Sigmoid colon (tissue), 7 donors: ENCODE results near the gene AP4E1. TPM values are rescaled to one million over a fixed set of nuclear protein-coding genes. Genes with fewer than 3 reads are reported as not detected.

Experiments
- DNase-seq: peaks from one replicate; pipeline ENCODE4 v3.0.0-alpha.2; 2019
- H3K27ac ChIP-seq, 4 donors: fragments of 200-600 bp; sonication (generic); one replicate each; pipeline ENCODE4 v1.5.1; 2016 to 2019; ENCODE audit warnings: mild to moderate bottlenecking in 1 of 4
- H3K27me3 ChIP-seq, 3 donors: fragments of 200-600 bp; sonication (generic); one replicate each; pipeline ENCODE4 v1.5.1; 2019; ENCODE audit warnings: mild to moderate bottlenecking in 1 of 3
- H3K36me3 ChIP-seq, 4 donors: fragments of 200-600 bp; sonication (generic); one replicate each; pipeline ENCODE4 v1.5.1; 2016 to 2019
- H3K4me1 ChIP-seq, 4 donors: fragments of 200-600 bp; sonication (generic); one replicate each; pipeline ENCODE4 v1.5.1; 2017 to 2019
- H3K4me3 ChIP-seq, 4 donors: fragments of 200-600 bp; sonication (generic); one replicate each; pipeline ENCODE4 v1.5.1; 2017 to 2019; ENCODE audit warnings: mild to moderate bottlenecking in 2 of 4, moderate library complexity in 1 of 4
- H3K9me3 ChIP-seq, 4 donors: fragments of 200-600 bp in 3 of 4; sonication (generic) in 3 of 4; one replicate each; pipeline versions ENCODE4 v1.5.1 to v1.6.1; 2013 to 2019
- EP300 ChIP-seq, 4 donors: sonication (generic); formaldehyde crosslinking; IDR thresholded peaks; one replicate each; pipeline ENCODE4 v1.6.1; 2017; ENCODE audit warnings: antibody characterized with exemption in 4 of 4
- POLR2A ChIP-seq, 2 donors: fragments of 450-650 bp; IDR thresholded peaks; one replicate each; pipeline ENCODE4 v1.6.1; 2016; ENCODE audit warnings: antibody characterized with exemption in 2 of 2, mild to moderate bottlenecking in 2 of 2, moderate library complexity in 2 of 2
- POLR2AphosphoS5 ChIP-seq, 4 donors: sonication (generic); formaldehyde crosslinking; IDR thresholded peaks; one replicate each; pipeline ENCODE4 v1.6.1; 2017; ENCODE audit warnings: antibody characterized with exemption in 4 of 4
- WGBS, 2 donors: extraction: QIAGEN DNeasy Blood & Tissue Kit; methylation state at CpG; one replicate each; pipeline ENCODE4 v1.1.7; 2013; 5-methylcytosine and 5-hydroxymethylcytosine counted together
- intact Hi-C: fragments of 100-400 bp; cut with DNase I; formaldehyde crosslinking; loops from one replicate; pipeline ENCODE4 v1.15.1; 2023
- polyA plus RNA-seq, 3 donors: library from polyadenylated mRNA; stranded (reverse); fragments of 200-250 nt; gene quantifications; one replicate each; pipeline ENCODE4 v1.2.3, GENCODE V29; 2013
- total RNA-seq, 4 donors: library from RNA; depleted of rRNA; stranded (reverse); fragments of >200 nt; gene quantifications; one replicate each; pipeline ENCODE4 v1.1.0, GENCODE V29; 2016
- TF ChIP-seq, protein P1 (sequence below), 4 experiments: fragments of 450-650 bp in 3 of 4; fragments of 200-600 bp in 1 of 4; IDR thresholded peaks; one replicate each; pipeline ENCODE4 v1.5.1; 2016 to 2019; ENCODE audit warnings: antibody characterized with exemption in 4 of 4, mild to moderate bottlenecking in 3 of 4, moderate library complexity in 2 of 4
- donor health status: healthy with polysubstance abuse.
- donor health status: Bipolar disorder and iron deficiency.
- donor health status: healthy.

AP4E1 gene
- total and polyA plus RNA-seq, 7 donors, result 2.4 to 8.3 (median 7.3) TPM

DNA sequence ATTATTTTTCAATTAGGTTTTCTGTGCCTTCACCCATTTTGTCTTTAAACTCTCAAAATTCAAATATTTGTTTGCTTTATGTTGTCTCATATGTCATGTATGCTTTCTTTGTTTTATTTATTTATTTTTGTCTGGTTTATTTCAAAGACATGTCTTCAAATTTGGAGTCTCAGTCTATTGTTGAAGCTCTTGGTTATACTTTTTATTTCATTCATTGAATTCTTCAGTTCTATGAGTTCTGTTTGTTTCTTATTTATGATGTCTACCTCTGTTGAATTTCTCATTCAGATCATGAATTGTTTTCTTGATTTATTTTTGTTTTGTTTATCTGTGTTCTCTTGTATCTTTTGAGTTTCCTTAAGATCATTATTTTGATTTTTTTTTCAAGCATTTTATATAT is 55.6 kb downstream of the AP4E1 start:
- peaks cover 0 to 11% (median 1%) of the 10 kb centered on the region in 4 donors for H3K9me3 ChIP-seq
- TF ChIP-seq, protein P1, sequence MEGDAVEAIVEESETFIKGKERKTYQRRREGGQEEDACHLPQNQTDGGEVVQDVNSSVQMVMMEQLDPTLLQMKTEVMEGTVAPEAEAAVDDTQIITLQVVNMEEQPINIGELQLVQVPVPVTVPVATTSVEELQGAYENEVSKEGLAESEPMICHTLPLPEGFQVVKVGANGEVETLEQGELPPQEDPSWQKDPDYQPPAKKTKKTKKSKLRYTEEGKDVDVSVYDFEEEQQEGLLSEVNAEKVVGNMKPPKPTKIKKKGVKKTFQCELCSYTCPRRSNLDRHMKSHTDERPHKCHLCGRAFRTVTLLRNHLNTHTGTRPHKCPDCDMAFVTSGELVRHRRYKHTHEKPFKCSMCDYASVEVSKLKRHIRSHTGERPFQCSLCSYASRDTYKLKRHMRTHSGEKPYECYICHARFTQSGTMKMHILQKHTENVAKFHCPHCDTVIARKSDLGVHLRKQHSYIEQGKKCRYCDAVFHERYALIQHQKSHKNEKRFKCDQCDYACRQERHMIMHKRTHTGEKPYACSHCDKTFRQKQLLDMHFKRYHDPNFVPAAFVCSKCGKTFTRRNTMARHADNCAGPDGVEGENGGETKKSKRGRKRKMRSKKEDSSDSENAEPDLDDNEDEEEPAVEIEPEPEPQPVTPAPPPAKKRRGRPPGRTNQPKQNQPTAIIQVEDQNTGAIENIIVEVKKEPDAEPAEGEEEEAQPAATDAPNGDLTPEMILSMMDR (IDR thresholded peaks at IDR 0.05), result no peak
- TF ChIP-seq EP300 (IDR thresholded peaks at IDR 0.05) (no peak), POLR2A (IDR thresholded peaks at IDR 0.05) (no peak), POLR2AphosphoS5 (IDR thresholded peaks at IDR 0.05) (no peak)
- no peak for DNase-seq
- no peaks in the 10 kb centered on the region for H3K27me3 ChIP-seq
- no peaks in the 10 kb centered on the region for H3K4me1 ChIP-seq
- intact Hi-C loops, result no loop called here
- peaks cover 4 to 41% (median 14%) of the 10 kb centered on the region in 4 donors for H3K36me3 ChIP-seq
- no peak overlapping the region for H3K27ac ChIP-seq
- H3K4me3 ChIP-seq, result no peak overlapping the region

DNA sequence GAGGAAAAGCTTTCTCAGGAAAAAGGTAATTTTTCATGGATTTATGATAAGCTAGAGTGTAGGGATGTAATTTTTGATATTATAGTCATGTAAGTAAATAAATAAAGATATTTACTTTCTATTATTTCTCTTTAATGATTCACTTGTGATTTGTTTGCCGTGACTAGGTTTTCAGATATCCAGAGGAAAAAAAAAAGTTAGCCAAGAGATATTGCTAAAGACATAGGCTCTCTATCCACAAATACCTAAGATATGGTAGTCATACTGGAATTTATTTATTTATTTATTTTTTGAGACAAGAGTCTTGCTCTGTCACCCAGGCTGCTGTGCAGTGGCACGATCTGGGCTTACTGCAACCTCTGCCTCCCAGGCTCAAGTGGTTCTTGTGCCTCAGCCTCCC is 59.9 kb downstream of the AP4E1 start:
- Histone ChIP-seq H3K4me3 (no peak overlapping the region), H3K4me1 (no peaks in the 10 kb centered on the region), H3K9me3 (peaks cover 0 to 23% (median 6%) of the 10 kb centered on the region in 4 donors), H3K27me3 (no peaks in the 10 kb centered on the region), H3K27ac (no peak overlapping the region), H3K36me3 (peaks cover 0 to 60% (median 22%) of the 10 kb centered on the region in 4 donors)
- WGBS, 2 donors, result 98% methylated on average over 2 of the region's 2 CpGs
- intact Hi-C loops, result no loop called here
- DNase-seq, result no peak
- TF ChIP-seq EP300 (IDR thresholded peaks at IDR 0.05), result no peak
- no peak for TF ChIP-seq POLR2A (IDR thresholded peaks at IDR 0.05)
- no peak for TF ChIP-seq POLR2AphosphoS5 (IDR thresholded peaks at IDR 0.05)
- TF ChIP-seq, protein P1 (IDR thresholded peaks at IDR 0.05), result no peak

DNA sequence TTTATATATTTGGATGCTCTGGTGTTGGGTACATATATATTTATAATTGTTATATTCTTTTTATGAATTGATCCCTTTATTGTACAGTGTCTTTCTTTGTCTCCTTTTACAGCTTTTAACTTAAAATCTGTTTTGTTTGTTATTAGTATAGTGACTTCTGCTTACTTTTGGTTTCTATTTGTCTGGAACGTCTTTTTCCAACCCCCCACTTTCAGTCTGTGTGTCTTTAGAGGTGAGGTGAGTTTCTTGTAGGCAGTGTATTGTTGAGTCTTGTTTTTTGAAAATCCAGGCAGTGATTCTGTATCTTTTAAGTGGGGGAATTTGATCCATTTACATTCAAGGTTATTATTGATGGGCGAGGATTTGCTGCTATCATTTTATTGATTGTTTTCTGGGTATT is 62.0 kb downstream of the AP4E1 start:
- H3K4me3 ChIP-seq, result no peak overlapping the region
- TF ChIP-seq POLR2A (IDR thresholded peaks at IDR 0.05) (no peak), EP300 (IDR thresholded peaks at IDR 0.05) (no peak), POLR2AphosphoS5 (IDR thresholded peaks at IDR 0.05) (no peak)
- TF ChIP-seq, protein P1 (IDR thresholded peaks at IDR 0.05), result no peak
- H3K27me3 ChIP-seq, result no peaks in the 10 kb centered on the region
- DNase-seq, result no peak
- 91% methylated on average over 2 of the region's 2 CpGs for WGBS, 2 donors
- no peaks in the 10 kb centered on the region for H3K4me1 ChIP-seq
- peaks cover 0 to 71% (median 28%) of the 10 kb centered on the region in 4 donors for H3K36me3 ChIP-seq
- H3K9me3 ChIP-seq, result peaks cover 0 to 19% (median 5%) of the 10 kb centered on the region in 4 donors
- no peak overlapping the region for H3K27ac ChIP-seq
- intact Hi-C loops, result no loop called here

DNA sequence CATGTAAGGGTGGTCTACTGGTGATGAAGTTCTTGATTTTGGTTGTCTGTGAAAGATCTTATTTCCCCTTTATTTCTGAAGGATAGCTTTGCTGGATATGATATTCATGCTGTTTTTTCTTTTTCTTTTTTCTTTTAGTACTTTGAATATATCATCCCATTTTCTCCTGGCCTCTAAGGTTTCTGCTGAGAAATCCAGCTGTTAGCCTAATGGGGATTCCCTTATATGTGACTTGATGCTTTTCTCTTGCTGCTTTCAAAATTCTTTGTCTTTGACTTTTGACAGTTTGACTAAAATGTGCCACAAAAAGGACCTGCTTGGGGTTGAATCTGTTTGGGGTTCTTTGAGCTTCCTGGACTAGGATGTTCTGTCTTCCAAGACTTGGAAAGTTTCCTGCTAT is 62.6 kb downstream of the AP4E1 start:
- Histone ChIP-seq H3K27ac (no peak overlapping the region), H3K9me3 (peaks cover 0 to 19% (median 5%) of the 10 kb centered on the region in 4 donors), H3K4me3 (no peak overlapping the region), H3K27me3 (no peaks in the 10 kb centered on the region), H3K4me1 (no peaks in the 10 kb centered on the region), H3K36me3 (peaks cover 0 to 71% (median 28%) of the 10 kb centered on the region in 4 donors)
- intact Hi-C loops, result no loop called here
- TF ChIP-seq, protein P1 (IDR thresholded peaks at IDR 0.05), result no peak
- TF ChIP-seq POLR2A (IDR thresholded peaks at IDR 0.05), result no peak
- no peak for TF ChIP-seq EP300 (IDR thresholded peaks at IDR 0.05)
- TF ChIP-seq POLR2AphosphoS5 (IDR thresholded peaks at IDR 0.05), result no peak
- no peak for DNase-seq

DNA sequence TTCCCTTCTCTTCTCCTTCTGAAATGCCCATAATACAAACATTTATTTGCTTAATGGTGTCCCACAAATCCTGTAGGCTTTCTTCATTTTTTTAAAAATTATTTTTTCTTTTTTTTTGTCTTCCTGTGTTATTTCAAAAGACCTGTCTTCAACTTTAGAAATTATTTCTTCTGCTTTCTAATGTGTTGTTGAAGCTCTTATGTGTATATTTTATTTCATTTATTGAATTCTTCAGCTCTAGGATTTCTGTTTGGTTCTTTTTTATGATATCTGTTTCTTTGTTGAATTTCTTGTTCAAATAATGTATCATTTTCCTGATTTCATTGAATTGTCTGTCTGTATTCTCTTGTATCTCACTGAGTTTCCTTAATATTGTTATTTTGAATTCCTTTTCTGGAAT is 63.1 kb downstream of the AP4E1 start:
- intact Hi-C loops, result no loop called here
- TF ChIP-seq POLR2AphosphoS5 (IDR thresholded peaks at IDR 0.05) (no peak), EP300 (IDR thresholded peaks at IDR 0.05) (no peak), POLR2A (IDR thresholded peaks at IDR 0.05) (no peak)
- TF ChIP-seq, protein P1 (IDR thresholded peaks at IDR 0.05), result no peak
- Histone ChIP-seq H3K9me3 (peaks cover 0 to 19% (median 5%) of the 10 kb centered on the region in 4 donors), H3K4me3 (no peak overlapping the region), H3K27me3 (no peaks in the 10 kb centered on the region), H3K4me1 (peaks cover 0 to 4% (median under 1%) of the 10 kb centered on the region in 4 donors), H3K27ac (no peak overlapping the region), H3K36me3 (peaks cover 0 to 71% (median 28%) of the 10 kb centered on the region in 4 donors)
- no peak for DNase-seq
